Activated T-helper 2 cell treated with anti-CD3 and anti-CD28 coated beads, Interferon-gamma antibody, Interleukin-2, Interleukin-4, amounts not matched to agents 10 μg/mL and 5 μg/mL and 100 μg/mL, durations not matched to agents 14 hours and 24 hours and 36 hours (primary cell): ENCODE data around the gene TPRN. TPM values are rescaled to one million over a fixed set of nuclear protein-coding genes. Genes with fewer than 3 reads are reported as not detected.

ENCODE experiments used
- DNase-seq: peaks from one replicate; pipeline ENCODE4 v3.0.0; 2021; ENCODE audit warnings: low spot score
- H3K27ac Mint-ChIP-seq: one replicate; pipeline ENCODE4 v1.8.0; 2021; ENCODE audit warnings: mixed read lengths
- H3K27me3 Mint-ChIP-seq: one replicate; pipeline ENCODE4 v1.8.0; 2021; ENCODE audit warnings: low read depth, mixed read lengths
- H3K36me3 Mint-ChIP-seq: one replicate; pipeline ENCODE4 v1.8.0; 2021; ENCODE audit warnings: low read depth, mixed read lengths
- H3K4me1 Mint-ChIP-seq: one replicate; pipeline ENCODE4 v1.8.0; 2021; ENCODE audit warnings: low read depth, mixed read lengths
- H3K4me3 Mint-ChIP-seq: one replicate; pipeline ENCODE4 v1.8.0; 2021; ENCODE audit warnings: low read depth, mild to moderate bottlenecking, moderate library complexity, mixed read lengths
- H3K9me3 Mint-ChIP-seq: one replicate; pipeline ENCODE4 v1.8.0; 2021; ENCODE audit warnings: mixed read lengths
- intact Hi-C: fragments of 100-400 bp; cut with micrococcal nuclease; formaldehyde crosslinking; loops from one replicate; pipeline ENCODE4 v1.15.1; 2023
- total RNA-seq: library from RNA; stranded (reverse); gene quantifications from 2 replicates; pipeline ENCODE4 v1.2.3, GENCODE V29; 2022

TPRN gene
- total RNA-seq, 1 donor from 2014 or later, result 16.4 TPM

GRCh38 chr9:137172901-137173795, 27.4 kb downstream of the TPRN start:
- no peak overlapping the region for H3K4me3 Mint-ChIP-seq
- H3K27ac Mint-ChIP-seq, result no peak overlapping the region
- peaks cover 17% of the 10 kb centered on the region for H3K27me3 Mint-ChIP-seq
- H3K4me1 Mint-ChIP-seq, result no peaks in the 10 kb centered on the region
- H3K36me3 Mint-ChIP-seq, result peaks cover 7% of the 10 kb centered on the region
- H3K9me3 Mint-ChIP-seq, result no peaks in the 10 kb centered on the region
- intact Hi-C loops, result loop anchor here (10.0 kb wide), 2 partner anchors 48 to 328 kb away; partner anchors contain the start of genes AJM1 and PHPT1
- no peak for DNase-seq

- no peaks in the 10 kb centered on the region for H3K36me3 Mint-ChIP-seq
- H3K27ac Mint-ChIP-seq, result no peak overlapping the region
- H3K9me3 Mint-ChIP-seq, result no peaks in the 10 kb centered on the region
- intact Hi-C loops, result loop anchor here (10.0 kb wide), 2 partner anchors 47 to 327 kb away; partner anchors contain the start of genes AJM1 and PHPT1
- no peak for DNase-seq
- H3K4me1 Mint-ChIP-seq, result no peaks in the 10 kb centered on the region
- H3K4me3 Mint-ChIP-seq, result no peak overlapping the region
- H3K27me3 Mint-ChIP-seq, result peaks cover 24% of the 10 kb centered on the region
Measured at GRCh38 chr9:137171149-137171900, 29.2 kb downstream of the TPRN start.

GRCh38 chr9:137170486-137171148, 29.9 kb downstream of the TPRN start:
- Mint-ChIP-seq H3K36me3 (no peaks in the 10 kb centered on the region), H3K27me3 (peaks cover 24% of the 10 kb centered on the region), H3K9me3 (no peaks in the 10 kb centered on the region), H3K27ac (no peak overlapping the region), H3K4me3 (no peak overlapping the region), H3K4me1 (no peaks in the 10 kb centered on the region)
- intact Hi-C loops, result loop anchor here (10.0 kb wide), 2 partner anchors 46 to 326 kb away; partner anchors contain the start of genes AJM1 and PHPT1
- DNase-seq, result no peak

- Mint-ChIP-seq H3K4me1 (no peaks in the 10 kb centered on the region), H3K4me3 (peak within 1 kb of the TSS; percentile 49), H3K9me3 (no peaks in the 10 kb centered on the region), H3K27ac (no peak within 1 kb of the TSS), H3K36me3 (no peaks in the 10 kb centered on the region), H3K27me3 (peaks cover 24% of the 10 kb centered on the region)
- DNase-seq, result no peak
- intact Hi-C loops, result loop anchor here (10.0 kb wide), 2 partner anchors 45 to 325 kb away; partner anchors contain the start of genes AJM1 and PHPT1
Measured at GRCh38 chr9:137169896-137170358, 30.6 kb downstream of the TPRN start, which contains the start of gene LRRC26. Gene LRRC26, minus strand, starts transcription at chr9:137170051. Its CDS starts 108 bp downstream, at chr9:137169943.

DNA sequence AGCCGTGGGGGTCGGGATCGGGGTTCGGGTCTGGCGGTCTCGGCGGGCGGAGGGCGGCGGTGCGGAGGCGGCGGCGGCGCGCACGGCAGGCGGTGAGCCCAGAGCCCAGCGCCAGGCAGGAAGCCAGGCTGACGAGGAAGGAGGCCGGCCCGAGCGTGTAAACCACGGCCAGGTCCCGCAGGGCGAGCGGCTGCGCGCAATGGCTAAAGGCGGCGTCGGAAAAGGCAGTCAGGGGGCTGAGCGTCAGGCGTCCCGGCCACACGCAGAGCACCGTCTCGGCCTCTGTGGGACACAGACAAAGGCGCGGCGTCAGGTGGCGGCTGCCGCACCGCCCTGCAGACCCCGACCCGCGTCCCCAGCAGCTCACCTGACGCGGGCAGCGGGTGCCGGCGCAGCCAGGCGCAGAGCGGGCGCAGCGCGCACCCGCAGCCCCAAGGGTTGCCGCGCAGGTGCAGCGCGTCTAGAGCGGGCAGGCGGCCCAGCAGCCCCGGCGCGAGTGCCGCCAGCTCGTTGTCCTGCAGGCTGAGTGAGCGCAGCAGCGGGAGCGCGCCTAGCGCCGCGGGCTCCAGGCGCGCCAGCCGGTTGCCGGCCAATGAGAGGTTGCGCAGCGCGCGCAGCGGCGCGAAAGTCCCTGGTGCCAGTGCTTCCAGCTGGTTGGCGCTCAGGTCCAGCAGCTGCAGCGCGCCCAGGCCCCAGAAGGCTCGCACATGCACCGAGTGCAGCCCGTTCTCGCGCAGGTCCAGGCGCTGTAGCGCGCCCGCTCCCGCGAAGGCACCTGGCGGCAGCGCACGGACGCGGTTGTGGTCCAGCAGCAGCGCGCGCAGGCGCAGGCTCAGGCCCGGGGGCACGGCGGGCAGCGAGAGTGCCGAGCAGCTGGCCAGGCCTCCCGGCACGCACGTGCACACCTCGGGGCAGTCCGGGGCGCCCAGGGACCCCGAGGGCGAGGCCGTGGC, 31.4 kb downstream of the TPRN start:
- no peak for DNase-seq
- no peaks in the 10 kb centered on the region for H3K9me3 Mint-ChIP-seq
- H3K4me3 Mint-ChIP-seq, result peak overlapping the region; percentile 49
- no peaks in the 10 kb centered on the region for H3K4me1 Mint-ChIP-seq
- no peak overlapping the region for H3K27ac Mint-ChIP-seq
- H3K27me3 Mint-ChIP-seq, result peaks cover 26% of the 10 kb centered on the region
- intact Hi-C loops, result no loop called here
- H3K36me3 Mint-ChIP-seq, result no peaks in the 10 kb centered on the region

DNA sequence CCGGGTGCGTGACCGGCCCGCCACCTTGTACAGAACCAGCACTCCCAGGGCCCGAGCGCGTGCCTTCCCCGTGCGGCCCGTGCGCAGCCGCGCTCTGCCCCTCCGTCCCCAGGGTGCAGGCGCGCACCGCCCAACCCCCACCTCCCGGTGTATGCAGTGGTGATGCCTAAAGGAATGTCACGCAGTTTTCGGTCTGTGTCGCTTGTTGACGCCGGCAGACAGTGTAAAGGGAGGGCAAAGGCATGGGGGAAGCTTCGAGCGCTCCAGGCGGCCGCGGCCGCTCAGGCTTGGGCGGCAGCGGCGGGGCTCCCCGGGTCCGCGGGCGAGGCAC, 32.0 kb downstream of the TPRN start:
- Mint-ChIP-seq H3K27ac (no peak overlapping the region), H3K4me3 (no peak overlapping the region), H3K4me1 (no peaks in the 10 kb centered on the region), H3K36me3 (no peaks in the 10 kb centered on the region), H3K27me3 (peaks cover 28% of the 10 kb centered on the region), H3K9me3 (no peaks in the 10 kb centered on the region)
- no peak for DNase-seq
- intact Hi-C loops, result no loop called here

DNA sequence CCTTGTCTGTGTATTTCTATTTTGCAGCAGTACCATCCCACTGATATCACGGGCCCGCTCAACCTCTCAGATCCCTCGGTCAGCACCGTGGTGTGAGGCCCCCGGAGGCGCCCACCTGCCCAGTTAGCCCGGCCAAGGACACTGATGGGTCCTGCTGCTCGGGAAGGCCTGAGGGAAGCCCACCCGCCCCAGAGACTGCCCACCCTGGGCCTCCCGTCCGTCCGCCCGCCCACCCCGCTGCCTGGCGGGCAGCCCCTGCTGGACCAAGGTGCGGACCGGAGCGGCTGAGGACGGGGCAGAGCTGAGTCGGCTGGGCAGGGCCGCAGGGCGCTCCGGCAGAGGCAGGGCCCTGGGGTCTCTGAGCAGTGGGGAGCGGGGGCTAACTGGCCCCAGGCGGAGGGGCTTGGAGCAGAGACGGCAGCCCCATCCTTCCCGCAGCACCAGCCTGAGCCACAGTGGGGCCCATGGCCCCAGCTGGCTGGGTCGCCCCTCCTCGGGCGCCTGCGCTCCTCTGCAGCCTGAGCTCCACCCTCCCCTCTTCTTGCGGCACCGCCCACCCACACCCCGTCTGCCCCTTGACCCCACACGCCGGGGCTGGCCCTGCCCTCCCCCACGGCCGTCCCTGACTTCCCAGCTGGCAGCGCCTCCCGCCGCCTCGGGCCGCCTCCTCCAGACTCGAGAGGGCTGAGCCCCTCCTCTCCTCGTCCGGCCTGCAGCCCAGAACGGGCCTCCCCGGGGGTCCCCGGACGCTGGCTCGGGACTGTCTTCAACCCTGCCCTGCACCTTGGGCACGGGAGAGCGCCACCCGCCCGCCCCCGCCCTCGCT, 32.6 kb downstream of the TPRN start:
- H3K27me3 Mint-ChIP-seq, result peaks cover 27% of the 10 kb centered on the region
- intact Hi-C loops, result no loop called here
- no peak overlapping the region for H3K4me3 Mint-ChIP-seq
- no peaks in the 10 kb centered on the region for H3K36me3 Mint-ChIP-seq
- no peaks in the 10 kb centered on the region for H3K9me3 Mint-ChIP-seq
- no peaks in the 10 kb centered on the region for H3K4me1 Mint-ChIP-seq
- H3K27ac Mint-ChIP-seq, result no peak overlapping the region
- no peak for DNase-seq

GRCh38 chr9:137167277-137167746, 33.2 kb downstream of the TPRN start:
- Mint-ChIP-seq H3K4me1 (no peaks in the 10 kb centered on the region), H3K27ac (no peak overlapping the region), H3K27me3 (peaks cover 29% of the 10 kb centered on the region), H3K4me3 (no peak overlapping the region), H3K36me3 (no peaks in the 10 kb centered on the region), H3K9me3 (no peaks in the 10 kb centered on the region)
- DNase-seq, result no peak
- intact Hi-C loops, result no loop called here

DNA sequence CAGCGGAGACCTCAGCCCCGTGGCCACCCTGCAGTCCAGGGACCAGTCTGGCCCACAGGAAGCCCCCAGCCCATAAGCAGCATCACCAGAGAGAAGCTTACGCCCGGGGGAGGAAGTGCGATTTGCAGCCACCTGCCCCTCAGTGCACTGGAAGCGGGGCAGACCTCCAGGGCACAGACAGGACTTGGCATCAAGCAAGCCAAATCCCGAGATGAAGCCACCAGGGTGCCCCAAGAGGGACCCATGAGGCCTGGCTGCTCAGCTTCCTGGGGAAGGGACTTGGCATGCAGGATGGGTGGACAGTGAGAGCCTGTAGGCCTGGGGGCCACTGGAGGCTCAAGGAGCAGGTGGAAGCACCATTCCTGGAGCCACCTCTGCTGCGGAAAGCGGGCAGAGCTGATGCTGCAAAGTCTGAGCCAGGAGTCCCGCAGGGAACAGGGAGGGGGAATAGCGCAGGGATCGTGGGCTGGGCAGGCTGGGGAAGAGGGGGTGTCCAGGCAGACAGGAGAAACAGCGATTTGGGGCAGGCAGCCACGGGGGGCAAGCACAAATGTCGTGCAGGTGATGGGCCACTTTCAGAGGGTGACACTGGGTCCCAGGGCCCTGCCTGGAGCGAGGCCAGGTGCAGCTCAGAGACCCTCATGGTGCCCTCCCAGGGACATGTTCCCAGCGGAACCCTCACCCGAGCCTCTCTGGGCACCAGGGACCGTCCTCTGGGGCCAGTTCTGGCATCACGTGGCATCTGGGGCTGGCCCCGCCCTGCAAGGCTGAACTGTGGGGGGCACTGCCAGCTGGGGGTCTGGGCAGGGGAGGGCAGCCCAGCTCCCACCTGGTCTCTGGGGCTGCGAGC, 33.9 kb downstream of the TPRN start:
- H3K9me3 Mint-ChIP-seq, result no peaks in the 10 kb centered on the region
- DNase-seq, result no peak
- no peak overlapping the region for H3K4me3 Mint-ChIP-seq
- H3K27me3 Mint-ChIP-seq, result peaks cover 30% of the 10 kb centered on the region
- intact Hi-C loops, result no loop called here
- H3K4me1 Mint-ChIP-seq, result no peaks in the 10 kb centered on the region
- no peaks in the 10 kb centered on the region for H3K36me3 Mint-ChIP-seq
- no peak overlapping the region for H3K27ac Mint-ChIP-seq

DNA sequence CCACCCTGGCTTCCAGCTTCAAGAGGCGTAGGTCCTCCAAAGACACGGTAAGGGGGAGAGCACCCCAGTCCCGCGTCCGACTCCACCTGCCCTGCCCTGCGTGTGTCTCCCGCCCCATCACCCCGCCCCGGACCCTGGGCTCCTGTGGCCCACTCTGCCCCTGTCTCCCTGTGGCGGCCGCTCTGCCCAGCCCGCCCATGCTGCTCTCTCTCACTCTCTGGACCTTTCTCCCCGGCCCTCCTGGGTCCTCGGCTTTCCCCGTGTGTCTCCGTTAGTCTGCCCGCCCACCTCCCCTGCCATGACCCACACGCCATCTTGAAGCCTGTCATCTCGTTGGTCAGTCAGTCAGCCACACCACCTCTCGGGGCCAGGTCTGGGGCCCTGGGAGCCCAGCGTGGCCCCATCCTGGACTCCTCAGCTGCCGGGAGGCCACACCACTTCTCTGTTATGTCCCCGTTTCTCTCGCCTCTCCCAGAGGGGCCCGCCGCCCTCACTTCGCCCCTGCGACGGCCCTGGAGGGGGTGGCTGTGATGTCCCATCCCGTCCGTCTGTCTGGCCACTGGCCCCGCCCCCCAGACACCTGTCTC, 35.2 kb downstream of the TPRN start:
- Mint-ChIP-seq H3K4me1 (no peaks in the 10 kb centered on the region), H3K9me3 (no peaks in the 10 kb centered on the region)
- intact Hi-C loops, result no loop called here

More for the DNA sequence above, 35.2 kb downstream of the TPRN start:
- Mint-ChIP-seq H3K36me3 (no peaks in the 10 kb centered on the region), H3K4me3 (no peak overlapping the region), H3K27me3 (peaks cover 25% of the 10 kb centered on the region), H3K27ac (no peak overlapping the region)
- DNase-seq, result no peak
